Type B pancreatic cell (in vitro differentiated cells): ENCODE measurements around the gene RANGAP1. TPM values are rescaled to one million over a fixed set of nuclear protein-coding genes. Genes with fewer than 3 reads are reported as not detected.

Experiments used
- DNase-seq: peaks from one replicate; pipeline ENCODE4 v3.0.0; 2021; ENCODE audit warnings: mixed read lengths; ENCODE audit not compliant: unreplicated experiment; ENCODE audit errors: extremely low spot score
- H3K27ac Mint-ChIP-seq: 2 replicates; pipeline ENCODE4 v1.8.0; 2021; ENCODE audit warnings: mild to moderate bottlenecking, mixed read lengths
- H3K27me3 Mint-ChIP-seq: 2 replicates; pipeline ENCODE4 v1.8.0; 2021; ENCODE audit warnings: mixed read lengths
- H3K36me3 Mint-ChIP-seq: 2 replicates; pipeline ENCODE4 v1.8.0; 2021; ENCODE audit warnings: mixed read lengths
- H3K4me1 Mint-ChIP-seq: one replicate; pipeline ENCODE4 v1.8.0; 2021; ENCODE audit warnings: mixed read lengths; ENCODE audit not compliant: unreplicated experiment
- H3K4me3 Mint-ChIP-seq: 2 replicates; pipeline ENCODE4 v1.8.0; 2021; ENCODE audit warnings: mild to moderate bottlenecking, mixed read lengths
- H3K9me3 Mint-ChIP-seq: 2 replicates; pipeline ENCODE4 v1.8.0; 2021; ENCODE audit warnings: mixed read lengths
- CTCF ChIP-seq: fragments of 200-600 bp; sonication (generic); conservative IDR thresholded peaks from 2 replicates; pipeline ENCODE4 v1.5.0; 2021; ENCODE audit warnings: antibody characterized with exemption, mild to moderate bottlenecking
- total RNA-seq: library from RNA; stranded (reverse); gene quantifications from 2 replicates; pipeline ENCODE4 v1.2.1, GENCODE V29; 2021; ENCODE audit warnings: low replicate concordance

Gene RANGAP1
- total RNA-seq, 1 donor from 2014 or later = 83.7 TPM

GRCh38 chr22:41284465-41284864, 1.5 kb downstream of the RANGAP1 start:
- DNase-seq = no peak
- Mint-ChIP-seq H3K4me3 (peak overlapping the region; percentile 98), H3K9me3 (no peaks in the 10 kb centered on the region), H3K36me3 (peaks cover 8% of the 10 kb centered on the region), H3K27me3 (no peaks in the 10 kb centered on the region), H3K4me1 (peaks cover 19% of the 10 kb centered on the region), H3K27ac (peak overlapping the region; percentile 98)
- TF ChIP-seq CTCF = no peak

- H3K4me1 Mint-ChIP-seq = no peaks in the 10 kb centered on the region
- H3K9me3 Mint-ChIP-seq = no peaks in the 10 kb centered on the region
- no peak for DNase-seq
- no peaks in the 10 kb centered on the region for H3K27me3 Mint-ChIP-seq
- peak overlapping the region; percentile 72 for H3K27ac Mint-ChIP-seq
- H3K36me3 Mint-ChIP-seq = peaks cover 18% of the 10 kb centered on the region
- no peak overlapping the region for H3K4me3 Mint-ChIP-seq
- no peak for TF ChIP-seq CTCF
Measured at GRCh38 chr22:41280854-41281253, 5.1 kb downstream of the RANGAP1 start.

GRCh38 chr22:41280065-41280464, 5.9 kb downstream of the RANGAP1 start:
- TF ChIP-seq CTCF = no peak
- Mint-ChIP-seq H3K9me3 (no peaks in the 10 kb centered on the region), H3K27me3 (no peaks in the 10 kb centered on the region), H3K4me3 (no peak overlapping the region), H3K4me1 (no peaks in the 10 kb centered on the region), H3K27ac (peak overlapping the region; percentile 72), H3K36me3 (peaks cover 21% of the 10 kb centered on the region)
- DNase-seq = no peak

GRCh38 chr22:41274856-41275255, 11.1 kb downstream of the RANGAP1 start:
- Mint-ChIP-seq H3K27me3 (no peaks in the 10 kb centered on the region), H3K36me3 (peaks cover 25% of the 10 kb centered on the region), H3K27ac (no peak overlapping the region), H3K9me3 (no peaks in the 10 kb centered on the region), H3K4me3 (no peak overlapping the region), H3K4me1 (no peaks in the 10 kb centered on the region)
- DNase-seq = no peak
- TF ChIP-seq CTCF = no peak

- no peak for DNase-seq
- Mint-ChIP-seq H3K36me3 (peaks cover 25% of the 10 kb centered on the region), H3K4me1 (no peaks in the 10 kb centered on the region), H3K27me3 (no peaks in the 10 kb centered on the region), H3K9me3 (no peaks in the 10 kb centered on the region), H3K27ac (no peak overlapping the region), H3K4me3 (no peak overlapping the region)
- no peak for TF ChIP-seq CTCF
Measured at GRCh38 chr22:41273128-41273527, 12.9 kb downstream of the RANGAP1 start.

- Mint-ChIP-seq H3K4me1 (no peaks in the 10 kb centered on the region), H3K9me3 (no peaks in the 10 kb centered on the region), H3K4me3 (no peak overlapping the region), H3K27me3 (no peaks in the 10 kb centered on the region), H3K27ac (no peak overlapping the region), H3K36me3 (peaks cover 16% of the 10 kb centered on the region)
- DNase-seq = no peak
- TF ChIP-seq CTCF = no peak
Measured at GRCh38 chr22:41271787-41272186, 14.2 kb downstream of the RANGAP1 start.
